ENCODE data around the gene CALU. TPM values are rescaled to one million over a fixed set of nuclear protein-coding genes. Genes with fewer than 3 reads are reported as not detected.

CALU gene
- total RNA-seq, 4 donors from 2014 or later: 107 to 132 (median 128) TPM

DNA sequence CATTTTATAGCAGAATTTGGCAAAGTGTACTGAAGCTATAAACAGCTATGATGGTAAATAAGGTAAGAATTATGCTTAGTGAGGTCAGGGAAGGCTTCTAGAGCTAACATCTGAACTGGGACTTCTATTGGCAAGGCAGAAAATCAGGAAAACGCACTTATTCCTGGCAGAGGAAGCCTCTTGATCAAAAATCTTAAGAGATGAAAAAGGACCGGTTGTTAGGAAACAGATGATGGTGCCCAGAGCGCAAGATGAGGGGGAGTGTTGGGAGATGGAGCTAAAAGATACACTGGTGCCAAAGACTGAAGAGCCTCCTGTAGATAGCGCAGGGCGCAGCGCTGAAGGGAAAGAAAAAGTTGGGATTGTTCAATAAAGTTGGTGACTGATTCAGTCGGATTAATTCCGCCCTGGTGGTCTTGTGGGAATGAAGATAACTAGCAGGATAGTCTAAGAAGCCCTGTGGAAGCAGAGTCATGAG is 550 bp upstream of the CALU start:
- TF ChIP-seq, protein P1, sequence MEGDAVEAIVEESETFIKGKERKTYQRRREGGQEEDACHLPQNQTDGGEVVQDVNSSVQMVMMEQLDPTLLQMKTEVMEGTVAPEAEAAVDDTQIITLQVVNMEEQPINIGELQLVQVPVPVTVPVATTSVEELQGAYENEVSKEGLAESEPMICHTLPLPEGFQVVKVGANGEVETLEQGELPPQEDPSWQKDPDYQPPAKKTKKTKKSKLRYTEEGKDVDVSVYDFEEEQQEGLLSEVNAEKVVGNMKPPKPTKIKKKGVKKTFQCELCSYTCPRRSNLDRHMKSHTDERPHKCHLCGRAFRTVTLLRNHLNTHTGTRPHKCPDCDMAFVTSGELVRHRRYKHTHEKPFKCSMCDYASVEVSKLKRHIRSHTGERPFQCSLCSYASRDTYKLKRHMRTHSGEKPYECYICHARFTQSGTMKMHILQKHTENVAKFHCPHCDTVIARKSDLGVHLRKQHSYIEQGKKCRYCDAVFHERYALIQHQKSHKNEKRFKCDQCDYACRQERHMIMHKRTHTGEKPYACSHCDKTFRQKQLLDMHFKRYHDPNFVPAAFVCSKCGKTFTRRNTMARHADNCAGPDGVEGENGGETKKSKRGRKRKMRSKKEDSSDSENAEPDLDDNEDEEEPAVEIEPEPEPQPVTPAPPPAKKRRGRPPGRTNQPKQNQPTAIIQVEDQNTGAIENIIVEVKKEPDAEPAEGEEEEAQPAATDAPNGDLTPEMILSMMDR (IDR thresholded peaks at IDR 0.05): no peak
- DNase-seq (ENCODE audit: low spot score) (no peak), ATAC-seq (ENCODE audit: low FRiP score) (peak; percentile 38)

DNA sequence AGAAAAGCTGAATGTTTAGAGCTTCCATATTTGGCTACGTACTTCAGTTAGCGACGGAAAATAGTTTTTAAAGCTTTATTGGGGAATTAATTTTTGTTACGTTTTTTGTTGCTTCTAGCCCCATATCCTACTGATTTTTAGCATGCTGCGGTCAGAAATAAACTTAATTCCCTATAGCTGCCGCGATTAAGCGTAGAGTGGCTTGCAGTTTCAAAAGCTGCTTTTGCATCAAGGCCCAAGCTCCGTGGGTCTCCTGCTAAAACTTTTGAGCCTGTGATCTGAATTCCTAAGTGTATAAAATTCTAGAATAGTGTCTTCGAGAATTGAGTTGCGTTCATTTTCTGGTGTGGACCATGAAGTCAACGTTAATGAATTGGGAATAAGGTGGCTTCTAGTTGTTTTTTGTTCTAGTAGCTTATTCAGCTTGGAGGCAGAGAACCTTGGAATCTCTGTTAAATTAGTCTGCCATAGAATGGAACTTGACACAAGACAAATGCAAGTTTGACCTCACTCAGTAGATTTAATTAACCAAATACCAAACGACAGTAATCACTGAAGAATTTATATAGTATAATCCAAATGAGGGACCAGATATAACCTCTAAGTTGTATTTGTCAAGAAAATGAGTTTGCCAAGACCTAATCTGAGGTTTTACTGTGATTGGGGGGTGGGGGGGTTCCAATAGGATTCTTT is 977 bp downstream of the CALU start:
- no peak for DNase-seq (ENCODE audit: low spot score)
- TF ChIP-seq, protein P1 (IDR thresholded peaks at IDR 0.05): no peak
- no peak for ATAC-seq (ENCODE audit: low FRiP score)

DNA sequence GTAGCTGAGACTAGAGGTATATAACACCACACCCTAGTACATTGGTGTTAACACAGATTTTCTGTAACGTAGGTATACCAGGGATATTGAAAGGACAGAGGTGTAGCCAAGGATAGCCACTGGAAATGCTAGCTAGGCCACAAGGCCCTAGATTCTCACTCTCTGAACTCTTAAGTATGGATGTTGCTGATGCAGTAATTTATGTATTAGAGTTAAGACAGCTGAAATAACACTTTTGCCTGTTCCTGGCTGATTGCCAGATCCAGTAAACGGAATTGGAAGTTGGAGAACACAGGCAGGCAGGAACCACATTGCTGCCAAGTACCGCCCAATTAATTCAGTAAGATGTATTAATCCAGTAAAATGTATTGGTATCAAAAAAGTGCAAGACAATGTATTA is 1.8 kb downstream of the CALU start:
- TF ChIP-seq, protein P1 (IDR thresholded peaks at IDR 0.05): no peak

DNA sequence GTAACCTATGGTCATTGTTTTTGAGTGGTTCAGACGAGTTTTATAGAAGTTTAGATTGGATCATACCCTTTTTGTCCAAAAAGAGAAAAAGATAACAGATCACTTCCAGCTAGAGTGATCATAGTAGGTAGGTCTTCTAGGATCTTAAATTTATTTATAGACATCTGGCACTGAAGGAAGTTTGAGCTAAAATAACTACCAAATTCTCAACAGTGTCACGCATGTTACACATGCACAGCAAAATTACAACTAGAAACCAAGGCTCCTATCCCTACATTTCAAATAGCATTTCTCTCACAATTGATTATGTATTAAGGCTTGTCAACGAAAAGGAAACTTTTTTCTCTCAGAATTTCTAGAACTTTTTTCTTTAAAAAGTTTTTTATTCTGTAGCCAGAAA is 2.3 kb downstream of the CALU start:
- ATAC-seq (ENCODE audit: low FRiP score): no peak
- DNase-seq (ENCODE audit: low spot score): no peak
- TF ChIP-seq, protein P1 (IDR thresholded peaks at IDR 0.05): no peak

More for the DNA sequence above, 1.8 kb downstream of the CALU start:
- ATAC-seq (ENCODE audit: low FRiP score): no peak
- DNase-seq (ENCODE audit: low spot score): no peak

DNA sequence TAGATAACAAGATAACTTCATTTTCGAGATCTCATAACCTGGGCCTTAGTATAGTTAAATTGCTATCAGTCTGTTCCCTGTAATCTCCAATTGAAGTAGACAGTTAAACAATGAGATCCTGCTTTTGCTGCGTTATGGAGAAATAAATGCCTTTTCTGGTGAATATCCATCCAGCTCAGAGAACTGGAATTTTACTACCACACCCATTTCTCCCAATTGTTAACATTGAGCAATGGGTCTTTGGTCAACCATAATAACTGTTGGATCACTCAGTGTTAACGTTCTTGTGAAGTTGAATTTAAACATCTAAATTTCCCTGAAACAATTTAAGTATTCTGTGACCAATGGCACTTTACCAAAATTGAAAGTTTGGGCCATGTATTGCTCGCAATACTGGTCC is 3.0 kb downstream of the CALU start:
- DNase-seq (ENCODE audit: low spot score) (no peak), ATAC-seq (ENCODE audit: low FRiP score) (no peak)
- TF ChIP-seq, protein P1 (IDR thresholded peaks at IDR 0.05): no peak

DNA sequence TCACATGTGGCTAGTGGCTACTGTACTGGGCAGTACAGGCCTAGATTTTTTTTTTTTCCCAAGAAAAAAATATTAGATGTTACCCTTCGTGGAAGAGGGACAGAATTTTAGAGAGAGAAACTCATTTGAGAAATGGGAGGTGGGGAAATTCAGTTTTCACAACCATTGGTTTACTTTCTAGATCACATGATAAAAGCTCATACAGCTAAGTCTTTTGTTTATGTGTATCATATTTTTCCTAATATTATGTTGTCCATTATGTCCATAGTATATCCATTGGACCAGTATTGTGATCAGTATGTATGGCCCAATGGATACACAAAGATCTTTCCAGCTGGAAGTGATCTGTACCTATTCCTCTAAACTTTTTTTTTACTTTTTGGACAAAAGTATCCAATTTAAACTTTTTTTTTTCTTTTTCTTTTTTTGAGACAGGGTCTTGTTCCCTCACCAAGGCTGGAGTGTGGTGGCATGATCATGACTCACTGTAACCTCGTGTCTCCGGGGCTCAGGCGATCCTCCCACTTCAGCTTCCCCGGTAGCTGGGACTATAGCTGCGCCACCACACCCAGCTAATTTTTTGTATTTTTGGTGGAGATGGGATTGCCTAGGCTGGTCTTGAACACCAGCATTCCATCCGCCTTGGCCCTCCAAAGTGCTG is 4.1 kb downstream of the CALU start:
- ATAC-seq (ENCODE audit: low FRiP score) (no peak), DNase-seq (ENCODE audit: low spot score) (no peak)
- TF ChIP-seq, protein P1 (IDR thresholded peaks at IDR 0.05): no peak

Measured in omental fat pad (tissue), 4 donors.